Measurements from ENCODE around the gene KIAA0232. TPM values are rescaled to one million over a fixed set of nuclear protein-coding genes. Genes with fewer than 3 reads are reported as not detected.

KIAA0232 gene
- total and polyA plus RNA-seq, 10 of the 15 experiments (the other 5 are each of a cell fraction or from before 2014, with no cell fraction given): 2.8 to 15.1 (median 10.8) TPM

DNA sequence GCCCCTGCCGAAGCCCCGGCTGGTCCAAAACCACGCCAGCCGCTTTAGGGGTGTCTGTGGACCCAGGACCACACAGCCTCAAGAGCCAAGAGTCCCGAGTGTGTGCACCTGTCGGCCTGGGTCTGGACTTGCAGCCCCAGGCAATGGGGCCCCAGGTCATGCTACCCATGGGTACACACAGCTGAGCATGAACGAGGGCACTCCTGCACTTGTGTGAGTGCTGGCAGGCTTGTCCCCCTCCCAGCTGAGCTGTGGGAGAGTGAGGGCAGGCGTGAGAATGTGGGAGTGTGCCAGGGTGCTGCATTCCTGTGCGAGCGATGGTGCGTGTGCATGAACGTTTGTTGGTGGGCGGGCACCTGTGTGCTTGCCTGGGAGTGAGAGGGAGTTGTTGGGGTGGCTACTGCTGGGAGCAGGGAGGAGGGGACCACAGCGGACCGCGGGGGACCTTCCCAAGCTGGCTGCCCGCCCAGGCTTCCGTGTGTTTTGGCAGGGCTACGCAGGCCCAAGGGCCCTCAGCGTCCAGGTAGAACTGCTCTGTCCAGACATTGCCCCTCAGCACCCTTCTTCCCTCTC, 35.7 kb upstream of the KIAA0232 start:
- ChIA-PET POLR2A (no interaction called here), SMC1A (ENCODE audit: uncharacterized antibody, unreplicated experiment) (no interaction called here), CTCF (interaction anchor here (0.6 kb wide), 1 partner anchor 127 kb away, joined by 4 read pairs; no protein-coding TSS in a partner anchor), RAD21 (ENCODE audit: unreplicated experiment) (no interaction called here)
- intact Hi-C loops (cut with micrococcal nuclease; ENCODE audit: unreplicated experiment): no loop called here
- Histone ChIP-seq H3K79me2 (ENCODE audit: control insufficient read depth, insufficient read depth, low read length) (no peaks in the 10 kb centered on the region), H4K20me1 (ENCODE audit: control insufficient read depth, insufficient read depth) (no peaks in the 10 kb centered on the region), H3K4me3 (no peak overlapping the region), H3K27me3 (replicated peaks in 1 of 2; ENCODE audit: control insufficient read depth in 2 of 2, insufficient read depth in 2 of 2, low read length in 1 of 2) (no peaks in the 10 kb centered on the region), H3K36me3 (ENCODE audit: control insufficient read depth in 2 of 2, insufficient read depth in 2 of 2, low read length in 1 of 2) (no peaks in the 10 kb centered on the region), H3K9me3 (replicated peaks; ENCODE audit: control insufficient read depth, insufficient read depth, low read length) (no peaks in the 10 kb centered on the region), H3K4me2 (ENCODE audit: control insufficient read depth, insufficient read depth) (no peak overlapping the region), H2AFZ (ENCODE audit: control insufficient read depth, low read depth, low read length) (no peak overlapping the region), H3K4me1 (ENCODE audit: control insufficient read depth, insufficient read depth, low read length) (peaks cover 10% of the 10 kb centered on the region), H3K27ac (ENCODE audit: control insufficient read depth, insufficient read depth) (no peak overlapping the region), H3K9ac (ENCODE audit: control insufficient read depth, insufficient read depth, low read length) (no peak overlapping the region)
- 67% methylated on average over 18 of the region's 20 CpGs for WGBS (ENCODE audit: insufficient coverage, insufficient replicate concordance, low lambda C conversion rate, missing lambda C conversion rate)
- no peak for FAIRE-seq
- in situ Hi-C loops (cut with MboI): no loop called here
- BruUV-seq (replicated peaks): no TSS peak
- DNase-seq (ENCODE audit: low read depth, low spot score): no peak
- TF ChIP-seq TCF12 (IDR thresholded peaks at IDR 0.05; ENCODE audit: low read depth, low read length) (no peak), E2F8 (IDR thresholded peaks at IDR 0.05; ENCODE audit: low read depth, partially characterized antibody) (no peak), HDGF (IDR thresholded peaks at IDR 0.05) (no peak), STAT1 (conservative IDR thresholded peaks at IDR 0.05) (no peak)
- TF ChIP-seq, protein P1, sequence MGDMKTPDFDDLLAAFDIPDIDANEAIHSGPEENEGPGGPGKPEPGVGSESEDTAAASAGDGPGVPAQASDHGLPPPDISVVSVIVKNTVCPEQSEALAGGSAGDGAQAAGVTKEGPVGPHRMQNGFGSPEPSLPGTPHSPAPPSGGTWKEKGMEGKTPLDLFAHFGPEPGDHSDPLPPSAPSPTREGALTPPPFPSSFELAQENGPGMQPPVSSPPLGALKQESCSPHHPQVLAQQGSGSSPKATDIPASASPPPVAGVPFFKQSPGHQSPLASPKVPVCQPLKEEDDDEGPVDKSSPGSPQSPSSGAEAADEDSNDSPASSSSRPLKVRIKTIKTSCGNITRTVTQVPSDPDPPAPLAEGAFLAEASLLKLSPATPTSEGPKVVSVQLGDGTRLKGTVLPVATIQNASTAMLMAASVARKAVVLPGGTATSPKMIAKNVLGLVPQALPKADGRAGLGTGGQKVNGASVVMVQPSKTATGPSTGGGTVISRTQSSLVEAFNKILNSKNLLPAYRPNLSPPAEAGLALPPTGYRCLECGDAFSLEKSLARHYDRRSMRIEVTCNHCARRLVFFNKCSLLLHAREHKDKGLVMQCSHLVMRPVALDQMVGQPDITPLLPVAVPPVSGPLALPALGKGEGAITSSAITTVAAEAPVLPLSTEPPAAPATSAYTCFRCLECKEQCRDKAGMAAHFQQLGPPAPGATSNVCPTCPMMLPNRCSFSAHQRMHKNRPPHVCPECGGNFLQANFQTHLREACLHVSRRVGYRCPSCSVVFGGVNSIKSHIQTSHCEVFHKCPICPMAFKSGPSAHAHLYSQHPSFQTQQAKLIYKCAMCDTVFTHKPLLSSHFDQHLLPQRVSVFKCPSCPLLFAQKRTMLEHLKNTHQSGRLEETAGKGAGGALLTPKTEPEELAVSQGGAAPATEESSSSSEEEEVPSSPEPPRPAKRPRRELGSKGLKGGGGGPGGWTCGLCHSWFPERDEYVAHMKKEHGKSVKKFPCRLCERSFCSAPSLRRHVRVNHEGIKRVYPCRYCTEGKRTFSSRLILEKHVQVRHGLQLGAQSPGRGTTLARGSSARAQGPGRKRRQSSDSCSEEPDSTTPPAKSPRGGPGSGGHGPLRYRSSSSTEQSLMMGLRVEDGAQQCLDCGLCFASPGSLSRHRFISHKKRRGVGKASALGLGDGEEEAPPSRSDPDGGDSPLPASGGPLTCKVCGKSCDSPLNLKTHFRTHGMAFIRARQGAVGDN (IDR thresholded peaks at IDR 0.05): no peak
- ATAC-seq: no peak; the same call in 1 of the 3 replicates

All from GM12878 (cell line).